Neural cell (in vitro differentiated cells): ENCODE measurements around the gene LRMDA. TPM values are rescaled to one million over a fixed set of nuclear protein-coding genes. Genes with fewer than 3 reads are reported as not detected.

Experiments used
- H2AFZ ChIP-seq: fragments of 200-600, 300-800 bp; sonication (generic), shearing (Covaris generic); 2 replicates; pipeline ENCODE4 v1.6.0; 2014; ENCODE audit warnings: low read depth, mild to moderate bottlenecking, antibody characterized with exemption, low read length, moderate library complexity
- H3F3A ChIP-seq: fragments of 200-600 bp; shearing (Covaris generic); 2 replicates; pipeline ENCODE4 v1.6.1; 2016; ENCODE audit warnings: mild to moderate bottlenecking, moderate library complexity, mixed read lengths, antibody characterized with exemption, low read length; ENCODE audit not compliant: insufficient read depth, poor library complexity, severe bottlenecking
- H3K27ac ChIP-seq: fragments of 200-600, 300-800 bp; sonication (generic), shearing (Covaris generic); 2 replicates; pipeline ENCODE4 v1.5.1; 2014; ENCODE audit warnings: mild to moderate bottlenecking, low read length, moderate library complexity
- H3K27me3 ChIP-seq: fragments of 300-800, 200-600 bp; sonication (generic), shearing (Covaris generic); 2 replicates; pipeline ENCODE4 v1.6.0; 2014; ENCODE audit warnings: mild to moderate bottlenecking, low read depth, low read length, moderate library complexity; ENCODE audit not compliant: insufficient read depth
- H3K36me3 ChIP-seq: fragments of 300-800, 200-600 bp; sonication (generic), shearing (Covaris generic); 2 replicates; pipeline ENCODE4 v1.5.1; 2014; ENCODE audit warnings: mild to moderate bottlenecking, antibody characterized with exemption, low read length, moderate library complexity; ENCODE audit not compliant: insufficient read depth
- H3K4me2 ChIP-seq: fragments of 300-800, 200-600 bp; sonication (generic), shearing (Covaris generic); 2 replicates; pipeline ENCODE4 v1.6.0; 2014; ENCODE audit warnings: mild to moderate bottlenecking, low read length
- H3K4me3 ChIP-seq: fragments of 300-800, 200-600 bp; sonication (generic), shearing (Covaris generic); 2 replicates; pipeline ENCODE4 v1.5.1; 2014; ENCODE audit warnings: mild to moderate bottlenecking, low read length, moderate library complexity
- H3K79me2 ChIP-seq: fragments of 200-600 bp; shearing (Covaris generic); replicated peaks from 2 replicates; pipeline ENCODE4 v1.6.0; 2014; ENCODE audit warnings: mild to moderate bottlenecking, low read length, moderate library complexity; ENCODE audit not compliant: insufficient read depth
- H3K9ac ChIP-seq: fragments of 300-800, 200-600 bp; sonication (generic), shearing (Covaris generic); 2 replicates; pipeline ENCODE4 v1.6.1; 2016; ENCODE audit warnings: mild to moderate bottlenecking, low read length, mixed read lengths
- H3K9me2 ChIP-seq: fragments of 200-600 bp; shearing (Covaris generic); 2 replicates; pipeline ENCODE4 v1.6.1; 2016; ENCODE audit warnings: mild to moderate bottlenecking, low read length, mixed read lengths; ENCODE audit not compliant: insufficient read depth
- H3K9me3 ChIP-seq: fragments of 200-600, 300-800 bp; sonication (generic), shearing (Covaris generic); 2 replicates; pipeline ENCODE4 v1.6.1; 2016; ENCODE audit warnings: mild to moderate bottlenecking, mixed run types, low read length, moderate library complexity, mixed read lengths
- H4K20me1 ChIP-seq: fragments of 200-600 bp; shearing (Covaris generic); 2 replicates; pipeline ENCODE4 v1.6.1; 2016; ENCODE audit warnings: mild to moderate bottlenecking, mixed run types; ENCODE audit not compliant: insufficient read depth
- EP300 ChIP-seq: fragments of 450-650 bp; conservative IDR thresholded peaks from 2 replicates; pipeline ENCODE4 v1.6.1; 2014; ENCODE audit warnings: antibody characterized with exemption, mild to moderate bottlenecking, moderate library complexity; ENCODE audit not compliant: poor library complexity, severe bottlenecking
- EZH2 ChIP-seq: fragments of 200-600, 300-800 bp; shearing (Covaris generic), sonication (generic); IDR thresholded peaks from 2 replicates; pipeline ENCODE4 v1.6.1; 2014; ENCODE audit warnings: antibody characterized with exemption, low read length, borderline replicate concordance, mild to moderate bottlenecking; ENCODE audit not compliant: insufficient read depth, poor library complexity, severe bottlenecking
- MXI1 ChIP-seq: fragments of 450-650 bp; conservative IDR thresholded peaks from 2 replicates; pipeline ENCODE4 v1.6.1; 2014; ENCODE audit warnings: antibody characterized with exemption, mild to moderate bottlenecking; ENCODE audit not compliant: poor library complexity, severe bottlenecking
- POLR2AphosphoS5 ChIP-seq: IDR thresholded peaks from 2 replicates; pipeline ENCODE4 v1.6.1; 2012
- RAD21 ChIP-seq: fragments of 450-650 bp; conservative IDR thresholded peaks from 2 replicates; pipeline ENCODE4 v1.6.1; 2014; ENCODE audit warnings: antibody characterized with exemption, mild to moderate bottlenecking, moderate library complexity
- SMC3 ChIP-seq: fragments of 450-650 bp; conservative IDR thresholded peaks from 2 replicates; pipeline ENCODE4 v1.6.1; 2014; ENCODE audit warnings: antibody characterized with exemption, mild to moderate bottlenecking, moderate library complexity; ENCODE audit not compliant: poor library complexity
- TAF1 ChIP-seq: IDR thresholded peaks from 2 replicates; pipeline ENCODE4 v1.6.1; 2012; ENCODE audit warnings: low read depth
- polyA plus RNA-seq: library from polyadenylated mRNA; depleted of rRNA; stranded (reverse); fragments of >200 nt; gene quantifications from 2 replicates; pipeline ENCODE4 v1.2.3, GENCODE V29; 2014
- TF ChIP-seq, protein P1 (sequence below): fragments of 450-650 bp; IDR thresholded peaks from 2 replicates; pipeline ENCODE4 v1.5.1; 2014; ENCODE audit warnings: antibody characterized with exemption, mild to moderate bottlenecking, moderate library complexity; ENCODE audit not compliant: poor library complexity, severe bottlenecking
- TF ChIP-seq, protein P2 (sequence below): IDR thresholded peaks from 2 replicates; pipeline ENCODE4 v1.6.1; 2012; ENCODE audit warnings: borderline replicate concordance

The LRMDA gene
- polyA plus RNA-seq, 1 donor from 2014 or later, result 5.6 TPM

DNA sequence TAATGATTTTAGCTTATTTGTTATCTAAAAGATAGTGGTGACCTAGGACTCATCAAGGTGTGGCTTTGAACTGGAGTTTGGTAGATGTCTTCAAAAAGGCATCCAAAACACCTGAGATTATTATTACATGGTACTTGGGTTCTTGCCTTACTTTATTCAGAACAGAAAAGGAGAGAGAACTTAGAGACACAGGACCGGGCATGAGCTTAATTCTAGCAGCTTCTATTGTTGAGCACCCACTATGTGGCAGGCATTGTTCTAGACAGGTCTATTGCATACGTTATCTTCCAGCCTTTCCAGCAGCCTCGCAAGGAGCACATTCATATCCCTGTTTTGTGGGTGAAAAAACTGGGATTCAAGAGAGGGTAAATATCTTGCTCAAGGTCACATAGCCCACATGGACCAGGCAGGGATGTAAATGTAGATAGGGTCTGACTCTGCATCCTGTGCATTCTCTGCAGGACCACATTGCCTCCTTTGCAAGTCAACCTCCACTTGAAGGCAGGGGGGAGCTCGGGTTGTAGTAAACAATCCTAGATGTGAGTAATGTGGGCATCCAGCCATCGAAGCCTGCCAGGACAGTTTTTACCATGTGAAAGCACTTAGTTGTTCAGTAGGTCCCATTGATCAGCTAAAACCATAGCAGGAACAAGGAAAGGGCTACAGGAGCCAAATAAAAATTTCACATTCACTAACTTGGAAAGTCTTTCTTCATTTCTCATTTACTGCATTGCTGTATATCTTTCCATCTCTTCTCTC lies 551.4 kb downstream of the LRMDA start:
- Histone ChIP-seq H2AFZ (no peak overlapping the region), H3K4me3 (no peak overlapping the region), H3K79me2 (no peaks in the 10 kb centered on the region), H3K27me3 (no peaks in the 10 kb centered on the region), H3K27ac (no peak overlapping the region), H3K9ac (no peak overlapping the region), H3K9me3 (no peaks in the 10 kb centered on the region), H4K20me1 (no peaks in the 10 kb centered on the region), H3K9me2 (no peaks in the 10 kb centered on the region), H3K4me2 (no peak overlapping the region), H3F3A (no peaks in the 10 kb centered on the region), H3K36me3 (no peaks in the 10 kb centered on the region)
- TF ChIP-seq, protein P1, sequence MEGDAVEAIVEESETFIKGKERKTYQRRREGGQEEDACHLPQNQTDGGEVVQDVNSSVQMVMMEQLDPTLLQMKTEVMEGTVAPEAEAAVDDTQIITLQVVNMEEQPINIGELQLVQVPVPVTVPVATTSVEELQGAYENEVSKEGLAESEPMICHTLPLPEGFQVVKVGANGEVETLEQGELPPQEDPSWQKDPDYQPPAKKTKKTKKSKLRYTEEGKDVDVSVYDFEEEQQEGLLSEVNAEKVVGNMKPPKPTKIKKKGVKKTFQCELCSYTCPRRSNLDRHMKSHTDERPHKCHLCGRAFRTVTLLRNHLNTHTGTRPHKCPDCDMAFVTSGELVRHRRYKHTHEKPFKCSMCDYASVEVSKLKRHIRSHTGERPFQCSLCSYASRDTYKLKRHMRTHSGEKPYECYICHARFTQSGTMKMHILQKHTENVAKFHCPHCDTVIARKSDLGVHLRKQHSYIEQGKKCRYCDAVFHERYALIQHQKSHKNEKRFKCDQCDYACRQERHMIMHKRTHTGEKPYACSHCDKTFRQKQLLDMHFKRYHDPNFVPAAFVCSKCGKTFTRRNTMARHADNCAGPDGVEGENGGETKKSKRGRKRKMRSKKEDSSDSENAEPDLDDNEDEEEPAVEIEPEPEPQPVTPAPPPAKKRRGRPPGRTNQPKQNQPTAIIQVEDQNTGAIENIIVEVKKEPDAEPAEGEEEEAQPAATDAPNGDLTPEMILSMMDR, result no peak
- no peak for TF ChIP-seq EZH2
- no peak for TF ChIP-seq POLR2AphosphoS5
- TF ChIP-seq, protein P2, sequence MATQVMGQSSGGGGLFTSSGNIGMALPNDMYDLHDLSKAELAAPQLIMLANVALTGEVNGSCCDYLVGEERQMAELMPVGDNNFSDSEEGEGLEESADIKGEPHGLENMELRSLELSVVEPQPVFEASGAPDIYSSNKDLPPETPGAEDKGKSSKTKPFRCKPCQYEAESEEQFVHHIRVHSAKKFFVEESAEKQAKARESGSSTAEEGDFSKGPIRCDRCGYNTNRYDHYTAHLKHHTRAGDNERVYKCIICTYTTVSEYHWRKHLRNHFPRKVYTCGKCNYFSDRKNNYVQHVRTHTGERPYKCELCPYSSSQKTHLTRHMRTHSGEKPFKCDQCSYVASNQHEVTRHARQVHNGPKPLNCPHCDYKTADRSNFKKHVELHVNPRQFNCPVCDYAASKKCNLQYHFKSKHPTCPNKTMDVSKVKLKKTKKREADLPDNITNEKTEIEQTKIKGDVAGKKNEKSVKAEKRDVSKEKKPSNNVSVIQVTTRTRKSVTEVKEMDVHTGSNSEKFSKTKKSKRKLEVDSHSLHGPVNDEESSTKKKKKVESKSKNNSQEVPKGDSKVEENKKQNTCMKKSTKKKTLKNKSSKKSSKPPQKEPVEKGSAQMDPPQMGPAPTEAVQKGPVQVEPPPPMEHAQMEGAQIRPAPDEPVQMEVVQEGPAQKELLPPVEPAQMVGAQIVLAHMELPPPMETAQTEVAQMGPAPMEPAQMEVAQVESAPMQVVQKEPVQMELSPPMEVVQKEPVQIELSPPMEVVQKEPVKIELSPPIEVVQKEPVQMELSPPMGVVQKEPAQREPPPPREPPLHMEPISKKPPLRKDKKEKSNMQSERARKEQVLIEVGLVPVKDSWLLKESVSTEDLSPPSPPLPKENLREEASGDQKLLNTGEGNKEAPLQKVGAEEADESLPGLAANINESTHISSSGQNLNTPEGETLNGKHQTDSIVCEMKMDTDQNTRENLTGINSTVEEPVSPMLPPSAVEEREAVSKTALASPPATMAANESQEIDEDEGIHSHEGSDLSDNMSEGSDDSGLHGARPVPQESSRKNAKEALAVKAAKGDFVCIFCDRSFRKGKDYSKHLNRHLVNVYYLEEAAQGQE, result no peak
- TF ChIP-seq MXI1, result no peak
- TF ChIP-seq SMC3, result no peak
- no peak for TF ChIP-seq EP300
- no peak for TF ChIP-seq TAF1
- no peak for TF ChIP-seq RAD21

DNA sequence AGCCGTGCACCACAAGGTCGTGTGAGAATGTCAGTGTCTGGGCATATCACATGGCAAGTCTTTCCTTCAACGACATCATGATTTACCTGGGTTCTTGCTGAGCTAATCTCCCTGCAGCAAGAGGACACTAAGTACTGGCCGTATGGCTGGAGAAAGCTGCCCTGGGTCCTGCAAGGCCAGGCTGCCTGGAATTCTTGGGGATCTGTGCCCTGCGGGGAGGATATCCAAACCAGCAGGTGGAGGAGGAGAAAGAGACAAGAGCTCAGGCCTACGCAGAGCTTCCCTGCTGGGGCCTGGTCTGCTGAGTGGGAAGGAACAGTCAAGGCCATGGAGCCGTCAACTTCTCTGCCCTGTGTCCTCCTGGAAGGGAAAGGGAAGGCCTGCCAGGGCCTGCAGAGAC lies 552.6 kb downstream of the LRMDA start:
- Histone ChIP-seq H3K9ac (no peak overlapping the region), H2AFZ (no peak overlapping the region), H3K79me2 (no peaks in the 10 kb centered on the region), H3K27ac (no peak overlapping the region), H3K27me3 (no peaks in the 10 kb centered on the region), H4K20me1 (no peaks in the 10 kb centered on the region), H3K4me2 (no peak overlapping the region), H3K9me3 (no peaks in the 10 kb centered on the region), H3K4me3 (no peak overlapping the region), H3F3A (no peaks in the 10 kb centered on the region), H3K36me3 (no peaks in the 10 kb centered on the region), H3K9me2 (no peaks in the 10 kb centered on the region)
- TF ChIP-seq, protein P2, result no peak
